DND-41 (cell line): ENCODE results near the gene ABI3BP.

Experiments used
- ATAC-seq: fragments of 200-7000 bp; cut with Tn5 transposase; 3 replicates; pipeline ENCODE4 v1.9.1; 2021; ENCODE audit warnings: low read depth; ENCODE audit not compliant: insufficient read depth
- DNase-seq: peaks from one replicate; pipeline ENCODE4 v3.0.0-alpha.2; 2020
- H2AFZ ChIP-seq: 2 replicates; pipeline ENCODE4 v1.6.0; 2012; ENCODE audit warnings: low read depth, low read length
- H3K27ac ChIP-seq: 2 replicates; pipeline ENCODE4 v1.5.1; 2012; ENCODE audit warnings: low read length, inconsistent platforms
- H3K27me3 ChIP-seq: fragments of 200-600 bp; sonication (generic); 2 replicates; pipeline ENCODE4 v1.6.0; 2012; ENCODE audit warnings: low read length, mild to moderate bottlenecking, inconsistent platforms; ENCODE audit not compliant: insufficient read depth, poor library complexity
- H3K36me3 ChIP-seq: 2 replicates; pipeline ENCODE4 v1.5.1; 2012; ENCODE audit warnings: low read length, inconsistent platforms; ENCODE audit not compliant: insufficient read depth
- H3K4me1 ChIP-seq: 2 replicates; pipeline ENCODE4 v1.5.1; 2012; ENCODE audit warnings: mild to moderate bottlenecking, low read length; ENCODE audit not compliant: insufficient read depth
- H3K4me2 ChIP-seq: 2 replicates; pipeline ENCODE4 v1.6.0; 2012; ENCODE audit warnings: mild to moderate bottlenecking, moderate library complexity, low read length, inconsistent platforms; ENCODE audit not compliant: insufficient read depth
- H3K4me3 ChIP-seq, 2 experiments: fragments of 200-600 bp in 1 of 2; shearing (Covaris generic) in 1 of 2; 2 replicates each; pipeline ENCODE4 v1.5.1; 2012 to 2016; ENCODE audit warnings: inconsistent platforms in 2 of 2, low read length in 2 of 2, mild to moderate bottlenecking in 2 of 2, low read depth in 1 of 2, moderate library complexity in 1 of 2
- H3K79me2 ChIP-seq: 2 replicates; pipeline ENCODE4 v1.6.0; 2012; ENCODE audit warnings: low read length, inconsistent platforms; ENCODE audit not compliant: insufficient read depth
- H3K9ac ChIP-seq: 2 replicates; pipeline ENCODE4 v1.6.0; 2012; ENCODE audit warnings: low read depth, mild to moderate bottlenecking, inconsistent platforms, low read length, moderate library complexity
- H3K9me3 ChIP-seq: 2 replicates; pipeline ENCODE4 v1.5.1; 2012; ENCODE audit warnings: low read length, moderate library complexity, mild to moderate bottlenecking, inconsistent platforms; ENCODE audit not compliant: insufficient read depth, severe bottlenecking
- H4K20me1 ChIP-seq: 2 replicates; pipeline ENCODE4 v1.6.0; 2012; ENCODE audit warnings: low read length; ENCODE audit not compliant: insufficient read depth
- CTCF ChIP-seq: IDR thresholded peaks from 2 replicates; pipeline ENCODE4 v1.5.1; 2012; ENCODE audit warnings: borderline replicate concordance, low read length, moderate library complexity, mild to moderate bottlenecking; ENCODE audit not compliant: poor library complexity, severe bottlenecking; ENCODE audit errors: extremely low read depth
- EZH2 ChIP-seq: IDR thresholded peaks from 3 replicates; pipeline ENCODE4 v1.6.1; 2012; ENCODE audit warnings: borderline replicate concordance, low read depth, mild to moderate bottlenecking, moderate library complexity, low read length, inconsistent platforms; ENCODE audit not compliant: severe bottlenecking

The ABI3BP gene

GRCh38 chr3:100927775-100928174 lies 65.4 kb downstream of the ABI3BP start:
- Histone ChIP-seq H4K20me1 (no peaks in the 10 kb centered on the region), H3K4me2 (no peak overlapping the region), H3K4me1 (no peaks in the 10 kb centered on the region), H3K9me3 (no peaks in the 10 kb centered on the region), H3K27me3 (no peaks in the 10 kb centered on the region), H3K9ac (no peak overlapping the region), H2AFZ (no peak overlapping the region), H3K4me3 (no peak overlapping the region), H3K36me3 (no peaks in the 10 kb centered on the region), H3K79me2 (no peaks in the 10 kb centered on the region), H3K27ac (no peak overlapping the region)
- no peak for ATAC-seq
- no peak for DNase-seq
- TF ChIP-seq CTCF (no peak), EZH2 (no peak)

GRCh38 chr3:100915706-100916495 lies 77.3 kb downstream of the ABI3BP start:
- Histone ChIP-seq H3K27me3 (no peaks in the 10 kb centered on the region), H3K4me3 (no peak overlapping the region), H3K4me1 (no peaks in the 10 kb centered on the region), H3K9me3 (no peaks in the 10 kb centered on the region), H3K79me2 (no peaks in the 10 kb centered on the region), H3K27ac (no peak overlapping the region), H3K4me2 (no peak overlapping the region), H3K9ac (no peak overlapping the region), H3K36me3 (no peaks in the 10 kb centered on the region), H2AFZ (no peak overlapping the region), H4K20me1 (no peaks in the 10 kb centered on the region)
- TF ChIP-seq EZH2 (no peak), CTCF (no peak)
- ATAC-seq (no peak), DNase-seq (no peak)

- no peaks in the 10 kb centered on the region for H3K79me2 ChIP-seq
- H4K20me1 ChIP-seq, result no peaks in the 10 kb centered on the region
- H2AFZ ChIP-seq, result no peak overlapping the region
- no peak overlapping the region for H3K4me2 ChIP-seq
- no peaks in the 10 kb centered on the region for H3K27me3 ChIP-seq
- no peak overlapping the region for H3K4me3 ChIP-seq
- H3K27ac ChIP-seq, result no peak overlapping the region
- H3K9me3 ChIP-seq, result no peaks in the 10 kb centered on the region
- H3K36me3 ChIP-seq, result no peaks in the 10 kb centered on the region
- no peak for DNase-seq
- no peak for ATAC-seq
- no peak overlapping the region for H3K9ac ChIP-seq
- no peak for TF ChIP-seq CTCF
- no peak for TF ChIP-seq EZH2
- no peaks in the 10 kb centered on the region for H3K4me1 ChIP-seq
Measured at GRCh38 chr3:100913870-100914648, 79.2 kb downstream of the ABI3BP start.
